ENCODE measurements around the gene LAYN. TPM values are rescaled to one million over a fixed set of nuclear protein-coding genes. Genes with fewer than 3 reads are reported as not detected.

LAYN gene
- total RNA-seq, 1 experiment from 2014 or later: 229 TPM

GRCh38 chr11:111528557-111528956 is 12.0 kb upstream of the LAYN start:
- in situ Hi-C loops (cut with HindIII; ENCODE audit: low sequenced_read_pairs): no loop called here
- DNase-seq (ENCODE audit: low spot score): no peak

DNA sequence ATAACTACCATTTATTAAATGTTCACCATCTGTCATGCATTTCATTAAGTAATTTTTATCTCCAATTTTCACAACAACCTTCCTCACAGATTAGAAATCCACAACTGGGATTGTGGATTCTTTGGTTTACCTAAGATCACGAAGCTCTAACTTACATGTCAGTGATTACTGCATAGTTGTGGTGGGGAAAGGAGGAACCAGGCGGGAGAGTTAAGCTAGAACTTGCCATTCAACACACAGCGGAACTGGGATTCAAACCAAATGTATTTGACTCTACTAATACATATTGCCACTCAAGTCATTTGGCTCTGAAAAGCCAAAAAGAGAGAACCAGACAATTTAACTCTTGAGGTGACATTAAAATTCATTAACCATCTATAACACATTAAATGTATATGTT is 10.4 kb upstream of the LAYN start:
- peak; percentile 28 for DNase-seq (ENCODE audit: low spot score)
- in situ Hi-C loops (cut with HindIII; ENCODE audit: low sequenced_read_pairs): no loop called here

DNA sequence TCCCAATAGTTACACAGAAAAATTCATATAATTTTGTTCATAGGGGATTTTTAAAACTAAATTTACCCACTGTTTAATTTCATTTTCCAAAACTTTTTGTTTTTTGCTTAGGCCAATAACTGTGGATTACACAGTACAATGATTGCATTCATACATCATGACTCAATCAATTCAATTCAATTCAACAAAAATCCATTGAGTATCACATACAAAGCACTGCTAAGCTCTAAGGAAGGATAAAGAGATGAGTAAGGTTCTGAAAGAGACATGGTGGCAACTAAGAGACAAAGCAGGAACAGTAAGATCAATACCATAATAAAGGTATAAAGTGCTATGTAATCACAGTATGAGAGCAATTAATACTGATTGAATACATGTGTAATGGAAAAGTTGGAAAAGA is 9.4 kb upstream of the LAYN start:
- in situ Hi-C loops (cut with HindIII; ENCODE audit: low sequenced_read_pairs): no loop called here
- DNase-seq (ENCODE audit: low spot score): no peak

DNA sequence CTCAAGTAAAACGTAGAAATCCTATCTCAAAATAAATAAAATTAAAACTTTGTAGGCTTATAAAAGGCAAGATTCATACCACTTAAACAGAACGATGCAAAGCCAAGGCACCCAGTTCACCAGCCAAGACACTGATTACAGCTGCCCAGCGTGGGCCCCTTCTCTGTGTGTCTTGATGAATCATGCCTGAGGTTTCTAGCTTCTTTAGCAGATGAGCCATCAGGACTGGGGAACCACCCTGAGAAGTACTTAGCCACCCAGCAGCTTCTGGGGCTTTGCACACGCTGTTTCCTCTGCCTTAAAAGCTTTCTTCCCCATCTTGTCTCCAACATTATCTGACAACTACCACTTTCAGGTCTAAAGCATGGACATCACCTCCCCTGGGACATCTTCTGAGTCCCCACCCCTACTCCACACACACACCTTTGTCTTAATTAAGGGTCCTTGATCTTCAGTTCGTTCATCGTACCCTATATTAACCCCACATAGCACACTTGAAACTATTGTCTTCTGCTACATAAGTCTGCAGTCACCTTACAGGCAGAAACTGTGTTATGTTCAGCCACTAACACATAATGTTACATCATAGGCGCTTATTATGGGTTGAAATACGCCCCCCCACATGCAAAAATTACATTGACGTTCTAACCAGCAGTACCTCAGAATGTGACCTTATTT is 8.7 kb upstream of the LAYN start:
- in situ Hi-C loops (cut with HindIII; ENCODE audit: low sequenced_read_pairs): no loop called here
- DNase-seq (ENCODE audit: low spot score): peak; percentile 48

GRCh38 chr11:111532365-111532709 is 8.2 kb upstream of the LAYN start:
- peak; percentile 77 for DNase-seq (ENCODE audit: low spot score)
- in situ Hi-C loops (cut with HindIII; ENCODE audit: low sequenced_read_pairs): no loop called here

DNA sequence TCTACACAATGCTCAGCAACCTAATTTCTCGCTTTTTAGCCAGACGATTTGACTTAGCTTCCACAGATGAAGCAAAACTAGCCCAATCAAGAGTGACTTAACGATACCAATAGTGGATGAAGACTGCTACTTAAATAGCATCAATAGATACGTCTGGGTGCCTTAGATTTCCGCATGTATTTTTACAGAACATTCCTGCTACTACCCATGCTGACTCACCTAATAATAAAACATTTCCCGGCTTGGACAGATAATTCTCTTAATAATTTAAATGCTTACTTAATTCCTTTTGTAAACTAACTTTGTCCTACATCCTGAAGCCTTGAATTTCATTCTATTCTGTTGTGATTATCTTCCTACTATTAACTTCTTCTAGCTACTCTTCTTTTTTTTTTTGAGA is 5.2 kb upstream of the LAYN start:
- in situ Hi-C loops (cut with HindIII; ENCODE audit: low sequenced_read_pairs): no loop called here
- no peak for DNase-seq (ENCODE audit: low spot score)

DNA sequence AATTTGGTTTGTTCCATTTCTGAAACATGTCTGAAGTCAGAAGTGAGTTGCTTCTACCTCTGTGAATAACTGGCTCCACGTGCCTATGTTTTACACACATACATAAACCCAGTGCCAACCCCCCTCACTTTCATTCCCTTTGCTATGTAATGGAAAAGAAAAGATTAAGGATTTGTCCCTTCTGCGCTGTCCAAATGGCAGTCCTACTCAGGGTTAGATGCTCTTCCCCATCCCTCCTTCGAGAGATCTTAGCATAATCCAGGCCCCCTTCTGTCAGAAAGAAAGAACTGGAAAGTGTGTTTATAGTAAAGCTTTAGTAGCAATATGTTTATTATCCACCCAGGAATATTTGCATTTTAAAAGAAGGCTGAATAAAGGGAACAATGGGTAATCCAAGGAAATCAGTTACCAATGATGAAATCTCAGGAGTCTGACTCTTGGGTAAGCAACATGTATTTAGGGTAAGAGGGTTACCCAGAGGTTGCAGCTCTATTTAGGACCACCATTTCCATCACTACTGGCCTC is 3.1 kb upstream of the LAYN start:
- in situ Hi-C loops (cut with HindIII; ENCODE audit: low sequenced_read_pairs): no loop called here
- no peak for DNase-seq (ENCODE audit: low spot score)

GRCh38 chr11:111538407-111539114 is 2.0 kb upstream of the LAYN start:
- in situ Hi-C loops (cut with HindIII; ENCODE audit: low sequenced_read_pairs): no loop called here
- no peak for DNase-seq (ENCODE audit: low spot score)

- DNase-seq (ENCODE audit: low spot score): no peak
- in situ Hi-C loops (cut with HindIII; ENCODE audit: low sequenced_read_pairs): no loop called here
These were observed 950 bp upstream of the LAYN start for GRCh38 chr11:111539426-111540113.

GRCh38 chr11:111540937-111541253 is 375 bp downstream of the LAYN start:
- no peak for DNase-seq (ENCODE audit: low spot score)
- in situ Hi-C loops (cut with HindIII; ENCODE audit: low sequenced_read_pairs): no loop called here

GRCh38 chr11:111541254-111542061 is 938 bp downstream of the LAYN start:
- DNase-seq (ENCODE audit: low spot score): peak; percentile 28
- in situ Hi-C loops (cut with HindIII; ENCODE audit: low sequenced_read_pairs): no loop called here

GRCh38 chr11:111542606-111543275 is 2.2 kb downstream of the LAYN start:
- in situ Hi-C loops (cut with HindIII; ENCODE audit: low sequenced_read_pairs): no loop called here
- DNase-seq (ENCODE audit: low spot score): no peak

DNA sequence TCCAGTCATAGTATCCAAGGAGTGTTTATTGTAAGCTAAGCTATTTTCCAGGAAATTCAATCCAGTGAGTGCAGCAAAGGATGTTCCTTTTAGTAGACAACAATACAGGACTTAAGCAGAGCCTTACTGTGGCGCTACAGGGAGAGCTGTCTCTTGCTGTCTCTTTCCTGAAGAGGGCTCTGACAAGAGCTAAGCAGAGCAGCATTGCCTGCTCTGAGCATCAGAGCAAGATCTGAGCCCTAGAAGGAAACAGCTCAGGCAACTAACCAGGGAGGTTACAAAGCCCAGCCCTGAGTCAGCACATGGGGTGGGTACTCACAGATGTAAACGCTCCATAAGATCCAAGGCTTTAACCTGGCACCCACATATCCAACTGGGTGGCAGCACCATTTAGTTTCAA is 8.0 kb downstream of the LAYN start:
- DNase-seq (ENCODE audit: low spot score): no peak
- in situ Hi-C loops (cut with HindIII; ENCODE audit: low sequenced_read_pairs): no loop called here

GRCh38 chr11:111549196-111549868 is 8.8 kb downstream of the LAYN start:
- in situ Hi-C loops (cut with HindIII; ENCODE audit: low sequenced_read_pairs): no loop called here
- no peak for DNase-seq (ENCODE audit: low spot score)

DNA sequence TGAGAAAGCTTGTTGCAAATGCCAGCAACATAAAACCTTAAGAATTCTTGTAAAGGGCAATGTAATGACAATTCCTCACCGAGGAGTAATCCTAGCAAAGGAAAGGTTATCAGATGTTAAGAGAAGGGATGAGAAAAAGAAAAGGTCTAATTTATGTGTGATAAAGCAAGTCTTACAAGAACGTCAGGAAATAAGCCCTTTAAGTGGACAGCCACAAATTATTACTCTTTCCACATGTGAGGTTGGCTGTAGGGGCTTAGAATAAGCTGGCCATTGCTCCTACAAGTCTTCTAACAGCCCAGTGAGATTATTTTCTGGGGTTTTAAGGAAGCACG is 9.3 kb downstream of the LAYN start:
- DNase-seq (ENCODE audit: low spot score): peak; percentile 30
- in situ Hi-C loops (cut with HindIII; ENCODE audit: low sequenced_read_pairs): no loop called here

- in situ Hi-C loops (cut with HindIII; ENCODE audit: low sequenced_read_pairs): no loop called here
- no peak for DNase-seq (ENCODE audit: low spot score)
These were observed 9.7 kb downstream of the LAYN start for GRCh38 chr11:111550258-111550657.

DNA sequence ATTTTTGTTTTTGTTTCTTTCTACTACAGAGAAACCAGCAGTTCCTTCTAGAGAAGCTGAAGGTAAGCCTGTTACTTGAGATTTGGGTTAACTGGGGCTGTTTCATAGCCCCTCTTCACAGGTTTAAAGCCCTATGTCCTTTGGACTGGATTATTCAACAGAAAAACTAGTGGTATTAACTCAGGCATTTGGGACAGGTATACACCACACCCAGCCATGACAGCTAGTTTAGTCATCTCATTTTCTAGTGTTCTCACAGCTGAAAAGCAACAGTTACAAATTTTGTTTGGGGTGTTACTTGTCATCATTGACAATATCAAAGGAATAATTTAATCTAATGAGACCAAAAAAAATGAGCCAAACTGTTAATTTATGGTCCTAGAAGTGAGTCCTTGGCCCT is 14.0 kb downstream of the LAYN start:
- in situ Hi-C loops (cut with HindIII; ENCODE audit: low sequenced_read_pairs): no loop called here
- DNase-seq (ENCODE audit: low spot score): no peak

DNA sequence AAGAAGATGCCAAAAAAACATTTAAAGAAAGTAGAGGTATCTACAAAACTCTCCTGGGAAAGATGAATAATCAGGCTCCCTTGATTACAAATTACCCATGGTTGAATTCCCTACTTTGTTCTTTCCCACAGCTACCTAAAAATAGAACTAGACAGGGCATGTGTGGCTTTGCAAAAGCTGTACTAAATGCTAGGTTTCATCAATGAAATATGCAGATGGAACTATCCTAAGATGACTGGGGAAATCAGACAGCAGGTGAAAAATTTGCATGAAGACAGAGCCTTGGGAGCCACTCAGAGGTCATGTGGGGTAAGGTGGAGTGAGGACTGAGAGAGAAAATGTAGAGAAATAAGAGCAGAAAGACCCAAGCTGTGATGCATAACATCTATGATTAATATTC is 14.7 kb downstream of the LAYN start:
- in situ Hi-C loops (cut with HindIII; ENCODE audit: low sequenced_read_pairs): no loop called here
- DNase-seq (ENCODE audit: low spot score): no peak
